ELF-1 (cell line): ENCODE data around the gene SARM1.

ENCODE experiments used
- DNase-seq: peaks from one replicate; pipeline ENCODE4 v3.0.0-alpha.2; 2016; ENCODE audit warnings: low read depth, low spot score

The SARM1 gene

GRCh38 chr17:28395426-28395825 lies 23.9 kb downstream of the SARM1 start:
- no peak for DNase-seq

DNA sequence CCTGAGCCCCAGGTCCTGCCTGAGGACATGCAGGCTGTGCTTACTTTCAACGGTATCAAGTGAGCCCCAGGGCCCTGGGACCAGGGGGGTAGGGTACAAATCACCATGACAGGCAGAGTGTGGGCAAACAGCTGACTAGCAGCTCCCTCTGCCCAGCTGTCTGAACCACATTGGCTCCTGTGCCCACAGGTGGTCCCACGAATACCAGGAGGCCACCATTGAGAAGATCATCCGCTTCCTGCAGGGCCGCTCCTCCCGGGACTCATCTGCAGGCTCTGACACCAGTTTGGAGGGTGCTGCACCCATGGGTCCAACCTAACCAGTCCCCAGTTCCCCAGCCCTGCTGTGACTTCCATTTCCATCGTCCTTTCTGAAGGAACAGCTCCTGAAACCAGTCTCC lies 24.5 kb downstream of the SARM1 start:
- no peak for DNase-seq

GRCh38 chr17:28396635-28397239 lies 25.2 kb downstream of the SARM1 start:
- no peak for DNase-seq

DNA sequence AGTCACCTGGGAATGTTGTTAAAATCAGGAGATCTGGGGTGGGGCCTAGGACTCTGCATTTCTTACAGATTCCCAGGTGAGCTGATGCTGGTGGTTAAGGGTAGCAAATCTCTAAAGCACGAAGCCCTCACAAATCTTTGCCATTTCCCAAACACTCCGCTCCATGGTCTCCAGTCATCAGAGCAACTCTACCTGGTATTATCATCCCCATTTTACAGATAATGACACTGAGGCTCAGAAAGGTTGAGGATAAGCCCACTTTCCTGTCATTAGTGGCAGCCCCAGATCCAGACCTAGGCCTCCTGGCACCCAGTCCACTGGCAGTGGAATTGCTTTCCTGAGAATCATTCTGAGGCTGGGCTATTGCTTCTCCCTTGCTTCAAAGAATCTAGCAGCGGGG lies 25.8 kb downstream of the SARM1 start:
- DNase-seq: no peak

GRCh38 chr17:28397687-28398279 lies 26.3 kb downstream of the SARM1 start:
- DNase-seq: no peak

DNA sequence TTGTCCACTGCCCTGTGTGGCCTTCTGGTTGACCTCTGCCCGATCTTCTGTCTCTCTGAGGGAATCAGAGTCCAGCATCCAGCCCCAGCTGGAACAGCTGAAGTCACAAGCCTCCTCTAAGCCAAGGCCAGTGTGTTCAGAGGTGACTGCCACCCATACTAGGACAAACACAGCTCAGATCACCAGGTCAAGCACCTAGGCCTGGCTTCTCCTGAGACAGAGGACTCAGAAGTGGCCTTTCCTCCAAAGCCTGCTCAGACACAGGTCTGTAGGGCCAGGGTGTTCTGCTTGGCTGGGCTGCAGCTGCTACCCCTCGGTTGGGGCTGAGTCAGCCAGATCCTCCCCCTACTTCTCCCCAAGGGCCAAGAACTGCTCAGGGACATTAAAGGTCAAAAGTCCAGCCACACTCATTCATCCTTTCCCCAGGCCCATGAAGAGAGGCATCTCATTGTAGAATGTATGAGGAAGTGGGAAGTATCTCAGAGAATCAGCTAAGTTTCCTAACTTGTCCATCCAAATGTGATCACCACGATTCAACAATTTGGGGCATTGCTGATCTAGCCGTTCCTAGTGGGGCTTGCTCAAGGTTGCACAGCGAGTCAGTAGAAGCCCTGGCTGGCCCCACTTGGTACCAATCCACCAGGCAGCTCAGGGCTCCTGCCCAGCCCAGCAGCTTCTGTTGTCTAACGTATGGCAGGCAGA lies 26.9 kb downstream of the SARM1 start:
- no peak for DNase-seq

- DNase-seq: no peak
Measured at GRCh38 chr17:28399808-28400207, 28.3 kb downstream of the SARM1 start.

GRCh38 chr17:28402224-28402630 lies 30.7 kb downstream of the SARM1 start:
- DNase-seq: peak; percentile 54

DNA sequence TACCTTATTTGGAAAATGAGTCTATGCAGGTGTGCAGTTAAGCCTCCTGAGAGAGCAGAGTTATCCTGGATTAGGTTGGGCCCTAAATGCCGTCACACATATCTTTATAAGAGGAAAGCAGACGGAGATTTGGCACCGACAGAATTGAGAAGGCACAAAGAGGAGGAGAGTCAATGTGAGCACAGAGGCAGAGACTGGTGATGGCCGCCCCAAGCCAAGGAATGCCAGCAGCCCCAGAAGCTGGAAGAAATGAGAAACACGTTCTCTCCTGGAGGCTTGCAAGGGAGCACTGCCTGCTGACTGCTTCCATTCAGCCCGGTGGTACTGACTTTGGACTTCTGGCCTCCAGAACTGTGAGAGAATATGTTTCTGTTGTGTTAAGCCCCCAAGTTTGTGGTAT lies 31.4 kb downstream of the SARM1 start:
- no peak for DNase-seq

- DNase-seq: no peak
Measured at GRCh38 chr17:28404007-28404406, 32.5 kb downstream of the SARM1 start.

GRCh38 chr17:28404461-28404811 lies 32.9 kb downstream of the SARM1 start:
- no peak for DNase-seq

DNA sequence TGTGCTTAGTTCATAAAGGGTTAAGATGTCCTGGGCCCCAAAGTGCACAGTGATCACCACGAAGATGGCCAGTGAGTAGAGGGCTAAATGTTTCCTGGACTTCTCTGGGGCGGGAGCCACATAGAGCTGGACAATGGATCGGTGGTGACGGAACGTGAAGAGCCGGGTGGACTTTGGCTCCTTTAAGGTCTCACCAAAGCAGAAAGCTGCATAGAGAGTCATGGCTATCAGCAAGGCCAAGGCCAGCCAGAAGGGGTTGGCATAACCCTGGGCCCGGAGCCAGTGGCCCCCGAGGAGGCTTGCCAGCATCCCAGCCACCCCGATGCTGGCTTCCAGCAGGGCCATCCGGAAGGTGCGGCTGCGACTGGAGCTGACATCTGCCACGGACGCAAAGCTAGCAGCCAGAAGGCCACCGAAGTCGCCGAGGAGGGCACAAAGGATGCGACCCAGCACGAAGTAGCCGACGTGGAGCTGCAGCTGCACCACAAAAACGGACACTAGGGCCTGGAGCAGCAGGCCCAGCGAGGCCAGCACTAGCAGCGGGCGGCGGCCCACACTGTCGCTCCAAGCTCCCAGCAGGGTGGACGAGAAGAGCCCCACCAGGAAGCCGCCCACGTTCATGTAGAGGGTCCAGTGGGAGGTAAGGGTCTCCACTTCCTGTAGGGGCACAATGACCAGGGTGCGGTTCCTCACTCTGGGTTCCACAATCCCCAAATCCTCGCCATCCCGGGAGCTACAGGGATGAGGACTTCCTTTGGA lies 33.5 kb downstream of the SARM1 start:
- no peak for DNase-seq

- DNase-seq: peak; percentile 50
Measured at GRCh38 chr17:28405632-28406472, 34.4 kb downstream of the SARM1 start, which contains the start of gene SLC46A1. TSS of gene SLC46A1 (minus strand) at chr17:28406212. CDS start at chr17:28406114, 98 bp downstream.

DNA sequence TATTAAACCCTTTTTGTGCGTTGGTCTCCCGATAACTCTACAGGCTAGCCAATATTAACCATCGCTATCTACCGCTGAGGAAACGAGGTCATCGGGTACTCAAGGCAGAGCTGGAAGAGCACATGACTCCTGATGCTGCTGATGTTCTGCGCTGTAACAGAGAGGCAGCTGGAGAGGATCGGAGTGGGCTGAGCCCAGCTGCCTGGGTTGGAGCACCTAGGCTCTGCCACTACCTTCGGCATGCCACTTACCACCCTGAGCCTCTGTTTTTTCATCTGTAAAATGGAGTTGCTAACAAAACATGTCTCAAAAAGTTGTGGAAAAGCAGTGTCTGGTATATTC lies 35.0 kb downstream of the SARM1 start:
- DNase-seq: peak; percentile 32

DNA sequence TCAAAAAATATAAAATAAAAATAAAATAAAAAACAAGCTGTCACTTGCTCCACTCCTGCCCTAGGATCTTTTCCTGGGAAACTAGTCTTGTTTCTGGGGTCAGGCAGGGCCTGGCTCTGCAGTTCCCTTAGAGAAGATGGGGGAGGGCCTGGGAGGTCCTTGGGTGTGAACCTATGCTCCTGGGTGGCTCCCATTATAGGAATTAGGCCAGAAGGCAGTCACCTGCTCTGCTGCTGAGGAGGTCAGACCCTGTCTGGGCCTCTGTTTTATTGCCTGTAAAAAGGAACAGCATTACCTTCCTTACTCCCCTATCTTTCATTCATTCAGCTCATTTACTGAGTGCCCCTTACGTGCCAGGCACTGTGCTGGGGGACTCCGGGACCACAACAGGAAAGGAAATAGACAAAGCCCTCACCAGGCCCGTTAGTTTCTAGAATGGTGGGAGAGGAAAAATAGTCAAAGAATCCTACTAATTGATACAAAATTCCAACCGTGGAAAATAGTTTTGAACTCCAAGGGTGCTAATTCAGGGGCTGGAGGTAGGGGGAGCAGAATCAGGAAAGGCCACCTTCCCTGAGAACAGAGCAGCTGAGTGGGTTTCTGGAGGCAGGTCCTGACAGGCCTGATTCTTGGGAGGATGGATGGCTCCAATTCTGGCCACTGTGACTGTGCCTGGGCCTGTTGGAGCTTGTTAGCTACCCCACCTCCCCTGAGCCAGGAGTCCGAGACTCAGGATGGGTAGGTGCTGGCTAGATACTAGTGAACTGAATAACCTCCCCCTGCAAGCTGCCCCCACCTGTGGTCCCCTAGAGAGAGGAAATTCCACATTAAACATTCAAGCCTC lies 35.9 kb downstream of the SARM1 start:
- DNase-seq: peak; percentile 59

DNA sequence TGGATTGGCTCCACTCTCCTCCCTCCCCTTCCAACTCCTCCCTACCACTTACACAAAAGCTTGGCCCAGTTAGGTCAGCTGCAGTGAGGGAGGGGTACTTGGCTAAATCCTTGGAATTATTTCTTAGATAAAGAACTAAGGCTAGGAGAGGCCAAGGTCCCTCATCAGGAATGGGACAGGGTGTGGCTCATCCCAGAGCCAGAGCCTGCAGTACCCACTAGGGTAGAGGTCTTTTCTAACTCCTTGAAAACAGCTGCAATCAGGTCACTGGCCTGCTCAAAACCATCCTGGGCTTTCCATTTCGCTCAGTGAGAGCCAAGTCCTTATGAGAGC lies 36.4 kb downstream of the SARM1 start:
- no peak for DNase-seq

DNA sequence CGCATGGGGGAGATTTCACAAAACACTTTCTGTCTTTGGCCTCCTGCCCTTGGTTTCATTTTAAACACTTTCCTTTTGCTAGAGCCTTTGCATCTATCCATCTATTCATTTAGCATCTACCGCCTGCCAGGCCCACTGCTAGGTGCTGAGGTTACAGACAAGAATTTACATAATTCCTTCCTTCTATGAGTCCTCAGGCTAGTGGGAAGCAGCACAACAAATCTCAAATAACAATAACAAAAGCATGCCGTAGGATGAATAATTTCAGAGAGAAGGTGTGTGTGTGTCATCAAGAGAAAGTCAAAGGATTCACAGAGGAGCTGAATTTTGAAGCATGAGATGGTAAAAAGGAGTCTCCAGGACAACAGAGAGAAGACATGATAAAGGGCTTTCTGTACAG lies 40.6 kb downstream of the SARM1 start:
- DNase-seq: no peak

- DNase-seq: no peak
Measured at GRCh38 chr17:28413804-28414203, 42.3 kb downstream of the SARM1 start.

DNA sequence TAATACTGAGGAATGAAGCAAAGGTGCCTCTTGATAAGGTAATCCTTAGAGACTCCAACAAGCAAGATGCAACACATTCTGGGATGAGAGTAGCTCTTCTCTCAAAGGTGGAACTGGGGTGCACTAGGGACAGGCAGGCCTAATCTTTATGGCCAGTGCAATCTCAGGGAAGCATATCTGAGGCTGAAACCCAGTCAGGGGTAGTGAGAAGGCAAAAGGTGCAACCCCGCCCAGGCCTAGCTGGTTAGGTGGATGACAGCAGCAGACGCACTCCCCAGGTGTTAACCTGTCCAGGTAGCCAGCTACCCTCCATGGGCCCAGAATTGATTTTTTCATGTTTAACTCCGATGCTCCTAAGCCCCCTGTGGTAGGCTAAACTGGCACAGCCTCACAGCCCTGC lies 44.4 kb downstream of the SARM1 start:
- DNase-seq: no peak

GRCh38 chr17:28416703-28417311 lies 45.3 kb downstream of the SARM1 start:
- peak; percentile 76 for DNase-seq
